Stimulated activated CD4-positive, alpha-beta T cell treated with anti-CD3 and anti-CD28 coated beads, TNF-alpha, amount 100 ng/mL, for 48 hours (primary cell): ENCODE data around the gene GRIK5.

ENCODE experiments used
- DNase-seq, 3 donors: peaks; one replicate each; pipeline ENCODE4 v3.0.0-alpha.2; 2020; ENCODE audit warnings: low read depth in 3 of 3

Gene GRIK5

DNA sequence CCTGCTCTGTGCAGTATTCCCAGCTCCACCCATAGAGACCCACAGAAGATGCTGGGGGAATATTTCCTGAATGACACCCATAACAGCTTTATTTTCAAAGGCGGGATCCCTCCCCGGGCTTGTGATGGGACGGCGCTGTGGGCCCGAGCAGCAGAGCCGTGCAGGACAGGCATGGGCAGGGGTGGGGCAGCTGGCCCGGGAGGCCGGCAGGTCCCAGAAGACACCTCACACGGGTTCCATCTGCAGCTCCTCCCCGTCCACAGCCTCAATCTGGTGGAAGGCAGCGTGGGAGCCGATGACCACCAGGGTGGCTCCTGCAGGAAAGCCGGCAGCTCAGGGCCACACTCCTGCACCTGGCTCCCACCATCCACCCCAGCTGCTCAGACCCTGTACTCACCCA lies 113.4 kb downstream of the GRIK5 start:
- DNase-seq = no peak

DNA sequence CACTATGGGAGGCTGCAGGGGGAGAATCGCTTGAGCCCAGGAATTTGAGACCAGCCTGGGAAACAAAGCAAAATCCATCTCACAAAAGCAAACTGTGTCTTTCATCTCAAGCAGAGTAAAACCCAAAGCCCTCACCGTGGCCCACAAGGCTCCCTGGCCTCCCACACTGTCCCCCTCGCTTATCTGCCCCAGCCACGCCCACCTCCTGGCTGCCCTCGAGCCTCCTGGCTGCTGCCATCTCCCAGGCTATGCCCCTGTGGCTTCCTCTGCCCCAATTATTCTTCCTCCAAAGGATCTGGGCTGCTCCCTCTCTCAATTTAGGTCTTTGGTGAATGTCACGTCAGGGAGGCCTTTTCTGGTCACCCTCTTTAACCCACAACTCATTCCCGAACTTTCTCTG lies 114.5 kb downstream of the GRIK5 start:
- no peak for DNase-seq

DNA sequence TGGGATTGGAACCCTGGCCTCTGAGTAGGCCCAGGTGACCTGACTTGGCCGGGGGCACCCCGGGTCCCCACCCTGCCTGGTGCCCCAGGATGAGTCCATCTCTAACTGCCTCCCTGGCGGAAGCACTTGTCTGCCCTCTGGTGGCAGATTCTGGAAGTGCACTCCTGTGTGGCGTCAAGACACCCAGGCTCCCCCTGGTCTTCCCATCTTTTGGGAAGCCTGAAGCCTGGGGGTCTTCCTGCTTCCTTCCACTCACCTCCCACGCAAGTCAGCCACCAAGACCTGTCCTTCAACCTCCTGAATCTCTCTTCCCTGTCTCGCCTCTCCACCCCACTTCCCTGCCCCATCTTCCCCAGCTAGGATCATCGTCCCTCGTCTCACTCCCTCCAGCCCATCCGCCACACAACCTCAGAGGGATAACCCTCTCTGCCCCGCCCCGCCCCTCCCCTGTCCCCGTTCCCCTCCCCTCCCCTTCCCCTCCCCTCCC lies 118.3 kb downstream of the GRIK5 start:
- DNase-seq = peak; percentile 68 to 90 (median 83)
